Stimulated activated CD4-positive, alpha-beta T cell treated with anti-CD3 and anti-CD28 coated beads, Interleukin-2, amount 100 ng/mL, for 4 hours (primary cell): ENCODE data around the gene CHMP2B.
A peak's percentile ranks its signal among the peaks of the same experiment; 100 is the strongest.

Source experiments
- DNase-seq: peaks from one replicate; pipeline ENCODE4 v3.0.0-alpha.2; 2020; ENCODE audit warnings: low read depth

The CHMP2B gene, protein sequence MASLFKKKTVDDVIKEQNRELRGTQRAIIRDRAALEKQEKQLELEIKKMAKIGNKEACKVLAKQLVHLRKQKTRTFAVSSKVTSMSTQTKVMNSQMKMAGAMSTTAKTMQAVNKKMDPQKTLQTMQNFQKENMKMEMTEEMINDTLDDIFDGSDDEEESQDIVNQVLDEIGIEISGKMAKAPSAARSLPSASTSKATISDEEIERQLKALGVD

GRCh38 chr3:87227104-87227834, at the start of gene CHMP2B:
Gene CHMP2B, plus strand, starts transcription at chr3:87227309. Its CDS starts 214 bp downstream, at chr3:87227523.
- DNase-seq = peak; percentile 86

GRCh38 chr3:87179642-87180041, 47.5 kb upstream of the CHMP2B start:
- no peak for DNase-seq

DNA sequence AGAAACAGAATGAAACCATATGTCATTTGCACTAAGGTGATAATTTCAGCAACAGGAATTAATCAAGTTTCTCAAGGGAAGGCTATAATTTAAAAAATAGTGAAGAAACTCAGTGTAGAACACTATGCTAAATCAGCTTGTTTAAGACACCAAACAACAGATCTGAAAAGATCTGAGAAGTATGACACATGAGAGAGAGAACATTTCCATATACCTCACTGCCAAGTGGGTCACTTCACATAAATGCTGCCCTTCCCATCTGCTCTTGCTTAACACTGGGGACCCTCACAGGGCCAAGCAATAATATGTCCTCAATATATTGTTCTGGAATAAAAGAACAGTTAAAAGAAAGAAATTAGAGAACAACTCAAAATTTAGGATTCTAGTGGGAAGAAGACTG, 45.6 kb upstream of the CHMP2B start:
- no peak for DNase-seq

GRCh38 chr3:87182023-87182422, 45.1 kb upstream of the CHMP2B start:
- no peak for DNase-seq

GRCh38 chr3:87186608-87187159, 40.4 kb upstream of the CHMP2B start:
- DNase-seq = no peak

DNA sequence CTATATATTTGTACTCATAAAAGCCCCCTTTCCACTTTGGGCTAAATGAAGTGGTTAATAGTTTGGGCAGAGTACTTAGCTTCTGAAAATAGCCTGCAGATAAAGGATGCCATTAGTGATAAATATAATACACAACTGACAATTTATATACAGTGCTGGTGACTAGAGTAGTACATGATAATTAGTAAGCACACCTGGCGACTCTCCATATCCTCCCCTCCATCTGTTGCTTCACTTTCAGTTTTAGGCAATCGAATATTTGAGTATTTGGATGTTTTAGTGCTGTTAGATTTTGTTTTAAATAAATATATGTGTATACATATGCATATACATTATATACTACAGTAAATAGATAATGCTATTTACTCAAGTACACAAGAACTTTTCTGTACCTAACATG, 35.9 kb upstream of the CHMP2B start:
- DNase-seq = no peak

DNA sequence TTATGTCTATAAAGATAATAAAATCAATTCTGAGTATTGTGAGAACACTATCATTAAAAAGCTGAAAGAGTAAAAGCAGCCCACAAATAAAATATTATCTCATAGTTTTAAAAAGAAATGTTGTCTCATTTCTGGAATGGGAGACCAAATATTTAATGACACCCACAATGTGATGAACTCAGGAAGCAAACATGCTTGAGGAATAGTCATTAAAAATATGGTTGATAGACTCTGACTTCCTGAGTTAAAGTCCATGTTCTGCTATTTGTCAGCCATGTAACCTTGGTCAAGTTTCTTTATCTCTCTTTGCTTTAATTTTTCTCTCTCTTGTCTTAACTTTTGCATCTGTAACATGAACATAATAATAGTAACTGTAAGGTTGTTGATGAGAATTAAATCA, 35.5 kb upstream of the CHMP2B start:
- DNase-seq = no peak

DNA sequence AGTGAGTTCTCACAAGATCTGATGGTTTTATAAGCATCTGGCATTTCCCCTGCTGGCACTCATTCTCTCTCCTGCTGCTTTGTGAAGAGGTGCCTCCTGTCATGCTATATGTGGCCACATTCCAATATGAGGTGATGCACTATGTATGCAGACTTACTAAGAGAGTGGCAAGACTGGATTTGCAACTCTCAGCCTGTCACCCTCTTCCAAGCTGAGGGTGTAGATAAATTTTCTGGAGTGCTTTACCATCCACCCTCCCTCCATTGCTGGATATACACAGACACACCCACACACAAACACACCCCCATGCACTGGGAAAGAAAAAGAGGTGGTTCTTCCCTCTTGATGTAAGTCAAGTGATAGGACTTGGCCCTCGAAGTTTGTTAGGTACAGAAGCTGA, 30.2 kb upstream of the CHMP2B start:
- no peak for DNase-seq

DNA sequence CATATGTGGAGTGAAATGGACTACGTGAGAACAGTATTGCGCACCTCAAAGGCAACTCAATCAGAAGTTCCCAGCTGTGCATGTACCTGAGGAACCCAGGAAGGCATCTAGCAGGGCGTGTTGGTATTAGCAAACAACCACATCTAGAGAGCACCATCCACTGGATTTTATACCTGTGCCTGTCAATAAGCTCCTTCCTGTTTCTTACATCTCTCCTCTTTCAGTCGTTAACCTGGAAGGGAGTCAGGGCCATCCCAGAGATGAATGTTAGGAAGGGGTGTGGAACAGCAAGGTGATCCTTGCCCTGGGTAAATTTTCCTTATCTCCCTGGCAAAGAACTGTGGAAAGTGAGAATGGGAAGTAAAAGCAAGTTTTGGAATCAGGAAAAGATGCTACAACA, 29.6 kb upstream of the CHMP2B start:
- DNase-seq = no peak

DNA sequence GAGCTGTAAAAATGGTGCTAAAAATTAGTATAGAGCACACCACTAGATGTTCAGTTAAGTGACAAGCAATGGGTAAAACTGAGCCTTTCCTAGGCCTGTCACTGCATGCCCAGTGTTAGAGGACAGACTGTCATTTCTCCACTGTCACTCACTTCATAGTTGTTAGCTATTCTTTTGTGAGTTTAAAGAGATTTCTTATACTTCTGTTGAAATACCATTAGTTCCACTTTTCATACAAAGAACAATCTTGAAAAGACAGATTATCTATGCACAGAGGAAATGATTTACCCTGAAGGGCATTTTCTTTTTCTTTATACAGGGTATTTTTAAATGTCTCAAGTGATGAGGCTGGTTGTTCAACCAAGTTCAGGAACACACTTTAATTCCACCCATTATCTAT, 28.3 kb upstream of the CHMP2B start:
- no peak for DNase-seq

DNA sequence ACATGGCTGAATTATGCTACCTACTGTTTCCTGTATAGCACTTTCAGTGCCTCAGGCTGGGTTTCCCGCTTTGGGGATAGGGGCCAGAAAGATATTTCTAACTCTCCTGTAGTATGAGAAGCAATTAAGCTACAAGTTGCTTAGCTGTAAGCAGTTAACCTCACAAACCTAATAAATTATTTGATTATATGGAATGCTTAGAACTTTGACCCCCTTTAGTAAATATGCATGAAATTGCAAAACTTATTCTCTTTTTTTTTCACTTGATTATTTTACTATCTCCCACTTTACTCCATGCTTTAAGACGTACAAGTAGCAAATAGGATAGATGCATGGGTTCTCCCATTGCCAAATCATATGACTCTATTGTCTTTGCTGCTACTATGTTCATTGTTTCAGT, 27.5 kb upstream of the CHMP2B start:
- DNase-seq = no peak

DNA sequence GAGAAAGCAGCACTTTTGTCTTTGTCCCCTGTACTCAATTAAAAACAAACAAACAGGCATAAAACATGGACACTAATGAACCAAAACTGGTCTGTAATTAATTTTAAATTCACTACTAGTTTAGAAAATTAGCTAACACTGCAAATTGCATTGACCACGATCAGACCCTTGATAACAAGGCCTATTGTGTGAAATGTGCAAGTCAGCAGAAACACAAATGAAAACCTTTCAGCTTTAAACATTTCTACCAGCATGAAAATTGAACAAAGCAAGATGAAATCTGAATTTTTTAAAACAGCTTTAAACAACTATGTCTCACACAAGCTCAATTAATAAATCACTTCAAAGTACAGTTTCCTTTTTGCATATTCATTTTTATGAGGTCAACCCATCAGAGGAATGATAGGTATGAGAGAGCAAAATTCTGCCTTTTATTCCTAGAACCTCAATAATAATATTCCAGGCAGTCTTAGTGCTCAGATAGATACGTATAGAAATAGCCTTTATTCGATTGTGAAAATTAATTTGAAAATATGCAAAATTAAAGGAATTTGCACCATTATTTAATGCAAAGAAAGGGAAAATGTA, 27.0 kb upstream of the CHMP2B start:
- no peak for DNase-seq

DNA sequence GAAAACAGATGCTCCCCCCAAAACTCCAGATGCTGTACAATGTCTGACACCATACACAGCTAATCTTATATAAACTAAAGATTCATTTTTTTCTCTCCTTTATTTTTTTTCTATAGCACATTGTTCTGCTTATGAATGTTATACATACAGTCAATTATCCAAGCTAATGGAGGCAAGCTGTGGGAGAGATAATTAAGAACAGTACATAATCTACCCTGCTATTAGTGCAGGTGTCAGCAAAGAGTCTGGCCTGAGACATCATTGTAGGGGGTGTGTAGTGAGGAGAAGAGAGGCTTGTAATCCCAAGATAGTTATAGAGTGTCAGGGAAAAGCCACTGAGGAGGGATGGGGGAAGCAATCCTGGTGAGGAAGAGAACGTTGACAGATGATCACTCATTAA, 25.4 kb upstream of the CHMP2B start:
- DNase-seq = no peak

GRCh38 chr3:87203809-87204208, 23.3 kb upstream of the CHMP2B start:
- DNase-seq = no peak

DNA sequence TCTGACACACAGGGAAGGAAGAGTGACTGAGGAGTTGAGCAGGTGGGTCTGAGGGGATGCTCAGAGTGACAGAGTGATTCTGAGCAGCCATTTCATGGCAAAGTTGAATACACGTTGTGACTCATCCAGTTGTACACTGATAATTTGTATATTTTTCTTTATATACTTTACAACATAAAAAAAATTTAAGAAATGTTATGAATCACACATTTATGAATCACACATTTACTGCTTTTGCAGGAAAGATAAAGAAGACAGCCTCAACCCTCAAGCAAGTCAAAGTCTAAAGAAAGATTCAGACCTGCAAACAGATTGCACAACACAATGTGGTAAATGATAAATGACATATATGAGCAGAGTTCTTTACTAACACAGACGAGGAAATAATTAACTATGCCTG, 21.0 kb upstream of the CHMP2B start:
- no peak for DNase-seq

DNA sequence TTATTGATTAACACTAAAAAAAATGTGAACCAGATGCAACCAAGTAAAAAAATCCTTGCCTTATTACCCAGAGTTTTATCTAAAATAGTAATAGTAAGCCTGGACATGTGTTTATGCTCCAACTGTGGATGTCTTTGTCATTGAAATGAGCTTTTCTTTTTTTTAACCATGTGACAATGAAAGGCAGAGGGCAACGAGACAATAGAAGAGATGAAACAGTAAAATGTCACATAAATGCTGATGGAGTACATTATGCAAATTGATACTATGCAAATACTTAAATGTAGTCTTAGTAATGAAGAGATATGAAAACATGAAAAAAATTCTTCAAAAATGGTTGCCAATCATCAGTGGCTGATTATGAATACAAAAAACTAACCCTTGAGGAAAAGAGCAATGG, 20.5 kb upstream of the CHMP2B start:
- no peak for DNase-seq

DNA sequence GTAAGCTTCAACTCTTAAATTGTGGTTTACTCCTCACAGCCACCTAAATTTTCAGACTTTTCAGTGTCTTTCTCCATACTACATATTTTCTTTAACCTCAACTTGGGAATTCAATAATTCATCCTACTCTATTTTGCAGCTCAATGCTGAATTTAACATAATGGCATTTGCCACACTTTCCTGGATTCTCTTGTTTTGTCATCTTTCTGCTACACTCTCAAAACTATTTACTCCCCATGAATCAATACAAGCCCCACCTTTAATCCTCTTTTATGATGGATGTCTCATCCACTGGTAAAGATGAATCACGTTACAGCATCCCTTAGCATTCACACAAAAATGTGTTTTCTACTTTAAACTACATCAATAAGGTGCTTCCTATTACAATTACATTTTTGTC, 19.6 kb upstream of the CHMP2B start:
- DNase-seq = no peak

- no peak for DNase-seq
Observed at GRCh38 chr3:87209111-87209510, 18.0 kb upstream of the CHMP2B start.

DNA sequence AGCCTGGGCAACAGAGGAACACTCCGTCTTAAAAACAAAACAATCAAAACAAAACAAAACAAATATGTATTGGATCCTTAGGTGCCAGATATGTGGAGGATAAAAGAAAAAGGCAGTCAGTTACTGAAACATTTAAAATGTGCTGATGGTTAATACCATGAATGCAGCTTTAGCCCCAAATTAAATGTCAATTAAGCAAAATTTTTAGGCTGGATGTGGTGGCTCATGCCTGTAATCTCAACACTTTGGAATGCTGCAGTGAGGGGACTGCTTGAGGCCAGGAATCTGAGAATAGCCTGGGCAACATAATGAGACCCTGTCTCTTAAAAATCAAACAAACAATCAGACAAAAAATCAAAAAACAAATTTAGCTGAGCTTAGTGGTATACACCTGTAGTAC, 8.5 kb upstream of the CHMP2B start:
- no peak for DNase-seq

DNA sequence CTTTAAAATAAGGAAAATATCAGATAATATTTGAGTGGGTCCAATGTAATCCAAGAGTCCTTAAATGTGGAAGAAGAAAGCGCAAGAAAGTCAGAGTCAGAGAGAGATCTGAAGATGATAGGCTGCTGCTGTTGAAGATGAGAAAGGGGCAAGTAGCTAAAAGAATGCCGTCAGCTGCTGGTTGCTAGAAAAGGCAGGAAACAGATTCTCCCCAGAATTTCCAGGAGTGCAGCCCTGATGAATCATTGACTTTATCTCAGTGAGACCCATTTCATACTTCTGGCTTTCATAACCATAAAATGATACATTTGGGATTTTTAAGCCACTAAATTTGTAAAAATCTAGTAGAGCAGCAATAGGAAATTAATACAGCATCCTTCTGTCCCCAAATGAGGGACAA, 7.5 kb upstream of the CHMP2B start:
- no peak for DNase-seq

DNA sequence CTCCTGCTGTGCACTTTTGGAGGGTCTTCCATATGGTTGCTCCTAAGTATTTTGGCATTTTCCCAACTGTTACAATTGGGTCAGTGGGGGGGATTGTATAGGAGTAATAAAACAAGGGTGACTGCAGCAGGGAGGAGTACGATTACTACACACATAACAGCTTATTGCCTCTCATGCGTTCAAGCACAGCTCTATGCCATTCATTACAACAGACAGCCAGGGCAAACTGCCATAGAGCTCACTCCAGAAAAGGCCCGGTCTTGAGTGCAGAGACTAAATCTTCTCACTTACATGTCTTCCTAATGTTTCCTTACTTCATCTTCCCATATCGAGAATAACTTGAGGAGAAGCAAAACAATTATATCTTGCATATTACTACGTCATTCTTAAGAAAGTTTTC, 1.4 kb upstream of the CHMP2B start:
- DNase-seq = no peak

DNA sequence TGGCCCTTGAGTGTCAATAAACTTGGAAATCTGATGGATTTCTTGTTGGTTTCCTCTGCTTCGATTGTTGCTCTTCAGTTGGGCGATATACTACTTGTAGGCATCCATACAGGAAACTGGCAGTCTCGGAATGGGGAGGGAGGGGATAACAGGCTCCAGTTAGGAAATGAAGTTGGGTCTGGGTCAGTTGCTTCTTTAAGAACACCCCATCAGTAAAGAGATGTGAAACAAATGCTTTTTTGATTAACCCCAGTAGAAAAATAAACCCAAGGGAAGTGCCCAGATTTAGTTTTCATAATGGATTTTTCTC, 681 bp downstream of the CHMP2B start:
- DNase-seq = no peak

DNA sequence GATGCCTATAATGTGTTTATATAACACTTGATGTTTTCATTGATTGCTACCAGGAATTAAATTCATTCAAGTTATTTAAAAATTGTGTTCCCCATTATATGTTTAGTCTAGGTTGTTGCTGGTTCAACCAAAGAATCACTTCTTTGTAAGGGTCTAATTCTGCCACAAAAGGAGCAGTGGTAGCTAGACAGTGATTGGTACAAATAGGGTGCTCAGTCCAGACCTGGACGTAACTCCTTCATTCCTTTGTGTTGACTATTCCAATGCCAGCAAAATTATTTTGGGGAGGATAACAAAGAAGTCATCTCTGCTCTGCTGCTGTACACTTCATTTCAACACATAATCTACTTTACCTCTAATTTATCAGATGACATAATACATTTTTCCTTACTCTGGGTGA, 1.2 kb downstream of the CHMP2B start:
- DNase-seq = no peak

DNA sequence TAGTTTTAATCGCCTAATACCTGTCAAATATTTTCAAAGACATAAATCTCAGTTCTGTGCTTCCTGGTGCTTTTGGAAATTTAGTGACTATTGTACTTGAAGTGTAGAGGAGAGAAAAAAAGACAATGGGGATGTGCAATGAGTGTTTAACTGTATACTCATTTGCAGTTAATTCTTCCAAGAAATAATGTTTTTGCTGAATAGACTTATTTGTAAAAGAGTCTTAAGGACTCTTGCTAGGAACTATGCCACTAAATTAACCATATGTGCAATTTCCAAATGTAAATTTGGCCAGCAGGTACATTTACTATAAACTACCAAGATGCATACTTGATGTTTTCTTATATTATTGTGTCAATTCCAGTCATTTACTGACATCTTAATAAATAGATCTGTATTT, 2.0 kb downstream of the CHMP2B start:
- DNase-seq = no peak
